HCT116 (cell line): Measurements from ENCODE around the gene PKNOX2. TPM values are rescaled to one million over a fixed set of nuclear protein-coding genes. Genes with fewer than 3 reads are reported as not detected.

Experiments
- ATAC-seq: fragments of 200-7000 bp; cut with Tn5 transposase; 2 replicates; pipeline ENCODE4 v1.9.1; 2020; ENCODE audit warnings: mild to moderate bottlenecking, moderate library complexity
- BruUV-seq: library from RNA; stranded (reverse); fragments of 400-500 nt; replicated peaks from 2 replicates; lab custom pipeline; 2021; lab: Mats Ljungman, UMichigan
- CTCF ChIA-PET: fragments of 300-600 bp; sonication (Branson Sonifier 250); formaldehyde crosslinking; loops from one replicate; lab custom pipeline; 2021; ENCODE audit warnings: antibody characterized with exemption; lab: Charles Lee
- POLR2A ChIA-PET: fragments of 300-600, 350-600 bp; sonication (Branson Sonifier 250); formaldehyde crosslinking; loops from one replicate; lab custom pipeline; 2021; ENCODE audit warnings: antibody characterized with exemption; lab: Charles Lee
- RAD21 ChIA-PET, 2 experiments: fragments of 300-600 bp; sonication (Branson Sonifier 250); formaldehyde crosslinking; loops; one replicate each; lab custom pipeline; 2023; ENCODE audit warnings: low total read pairs in 2 of 2; ENCODE audit not compliant: uncharacterized antibody in 2 of 2, unreplicated experiment in 2 of 2, low non-redundant PET in 1 of 2; lab: Charles Lee
- DNase-seq: peaks from one replicate; pipeline ENCODE4 v3.0.0-alpha.2; 2010; ENCODE audit warnings: low read depth, low spot score
- H2AFZ ChIP-seq: fragments of 200-600 bp; shearing (Covaris generic), sonication (generic); 2 replicates; pipeline ENCODE4 v1.6.1; 2017; ENCODE audit warnings: low read depth, mixed run types, mixed read lengths, antibody characterized with exemption, low read length; ENCODE audit not compliant: poor library complexity, severe bottlenecking
- H3K27ac ChIP-seq: 2 replicates; pipeline ENCODE4 v1.5.1; 2012; ENCODE audit warnings: low read depth, low read length
- H3K27me3 ChIP-seq: fragments of 200-600 bp; sonication (generic); 2 replicates; pipeline ENCODE4 v1.6.1; 2016; ENCODE audit warnings: mixed run types, low read length, mixed read lengths; ENCODE audit not compliant: insufficient read depth
- H3K36me3 ChIP-seq, 2 experiments: fragments of 200-500 bp in 1 of 2; fragments of 200-600 bp in 1 of 2; sonication (Bioruptor generic) in 1 of 2; sonication (generic) in 1 of 2; 2 replicates each; pipeline versions ENCODE4 v1.5.1 to v1.6.1; 2014 to 2016; ENCODE audit warnings: low read length in 2 of 2, inconsistent platforms in 1 of 2, mixed read lengths in 1 of 2, mixed run types in 1 of 2; ENCODE audit not compliant: insufficient read depth in 2 of 2, control insufficient read depth in 1 of 2
- H3K4me1 ChIP-seq, 2 experiments: fragments of 200-600 bp in 1 of 2; sonication (generic) in 1 of 2; 2 replicates each; pipeline versions ENCODE4 v1.5.1 to v1.6.1; 2012 to 2017; ENCODE audit warnings: low read length in 2 of 2, inconsistent platforms in 1 of 2, mild to moderate bottlenecking in 1 of 2, mixed read lengths in 1 of 2, mixed run types in 1 of 2, moderate library complexity in 1 of 2; ENCODE audit not compliant: insufficient read depth in 2 of 2, control insufficient read depth in 1 of 2
- H3K4me2 ChIP-seq: fragments of 200-600 bp; sonication (generic); 2 replicates; pipeline ENCODE4 v1.6.1; 2017; ENCODE audit warnings: mixed run types, low read length, mixed read lengths
- H3K4me3 ChIP-seq, 2 experiments: fragments of 200-600 bp in 1 of 2; sonication (generic) in 1 of 2; replicated peaks in 1 of 2; 2 replicates each; pipeline ENCODE4 v1.5.1; 2011 to 2016; ENCODE audit warnings: low read length in 2 of 2, control low read depth in 1 of 2, low read depth in 1 of 2, mild to moderate bottlenecking in 1 of 2, mixed read lengths in 1 of 2, mixed run types in 1 of 2
- H3K79me2 ChIP-seq: fragments of 200-600 bp; sonication (generic); 2 replicates; pipeline ENCODE4 v1.6.1; 2017; ENCODE audit warnings: mild to moderate bottlenecking, mixed run types, low read length, moderate library complexity, mixed read lengths; ENCODE audit not compliant: insufficient read depth
- H3K9ac ChIP-seq: fragments of 200-600 bp; sonication (generic); 2 replicates; pipeline ENCODE4 v1.6.1; 2016; ENCODE audit warnings: low read length, mixed read lengths
- H3K9me2 ChIP-seq: fragments of 200-600 bp; sonication (generic), shearing (Covaris generic); 2 replicates; pipeline ENCODE4 v1.6.1; 2017; ENCODE audit warnings: mixed run types, mild to moderate bottlenecking, moderate library complexity; ENCODE audit not compliant: insufficient read depth
- H3K9me3 ChIP-seq, 2 experiments: fragments of 200-500 bp in 1 of 2; fragments of 200-600 bp in 1 of 2; sonication (Bioruptor generic) in 1 of 2; sonication (generic) in 1 of 2; 2 replicates each; pipeline ENCODE4 v1.6.1; 2014 to 2017; ENCODE audit warnings: low read length in 2 of 2, mixed read lengths in 2 of 2, inconsistent platforms in 1 of 2, low read depth in 1 of 2, mild to moderate bottlenecking in 1 of 2, mixed run types in 1 of 2, moderate library complexity in 1 of 2; ENCODE audit not compliant: control insufficient read depth in 1 of 2, insufficient read depth in 1 of 2
- H4K20me1 ChIP-seq: fragments of 200-600 bp; sonication (generic), shearing (Covaris generic); 2 replicates; pipeline ENCODE4 v1.6.1; 2017; ENCODE audit warnings: mixed run types, mild to moderate bottlenecking, moderate library complexity; ENCODE audit not compliant: insufficient read depth
- ATF3 ChIP-seq: IDR thresholded peaks from 2 replicates; pipeline ENCODE4 v1.6.1; 2012
- CBX3 ChIP-seq: IDR thresholded peaks from 2 replicates; pipeline ENCODE4 v1.6.1; 2012; ENCODE audit warnings: low read depth
- CTCF ChIP-seq, 3 experiments: fragments of 200-600 bp in 1 of 3; sonication (generic) in 1 of 3; IDR thresholded peaks in 2 of 3; conservative IDR thresholded peaks in 1 of 3; 2 replicates each; pipeline ENCODE4 v1.5.1; 2012 to 2017; ENCODE audit warnings: low read depth in 2 of 3, low read length in 2 of 3, antibody characterized with exemption in 1 of 3, borderline replicate concordance in 1 of 3, control low read depth in 1 of 3, mild to moderate bottlenecking in 1 of 3, mixed read lengths in 1 of 3, mixed run types in 1 of 3, moderate library complexity in 1 of 3; ENCODE audit not compliant: insufficient read depth in 1 of 3
- ELF1 ChIP-seq: IDR thresholded peaks from 2 replicates; pipeline ENCODE4 v1.6.1; 2012; ENCODE audit warnings: low read depth, borderline replicate concordance
- EZH2 ChIP-seq: fragments of 200-600 bp; sonication (generic); IDR thresholded peaks from 2 replicates; pipeline ENCODE4 v1.6.1; 2017; ENCODE audit warnings: antibody characterized with exemption, mixed run types
- JUND ChIP-seq: IDR thresholded peaks from 2 replicates; pipeline ENCODE4 v1.6.1; 2012
- POLR2A ChIP-seq: IDR thresholded peaks from 2 replicates; pipeline ENCODE4 v1.7.0; 2011; ENCODE audit warnings: borderline replicate concordance; ENCODE audit not compliant: insufficient read depth, insufficient read length; ENCODE audit errors: extremely low read depth
- REST ChIP-seq: IDR thresholded peaks from 2 replicates; pipeline ENCODE4 v1.6.1; 2012; ENCODE audit warnings: low read depth
- intact Hi-C: fragments of 100-400 bp; cut with micrococcal nuclease; formaldehyde crosslinking; loops from 2 replicates; pipeline ENCODE4 v1.10.0; 2022
- total RNA-seq: library from RNA; stranded (reverse); gene quantifications from one replicate; pipeline ENCODE4 v1.2.1, GENCODE V29; 2021; ENCODE audit not compliant: unreplicated experiment

The PKNOX2 gene
- total RNA-seq, 1 experiment from 2014 or later, result 0.20 TPM

- Histone ChIP-seq H3K4me2 (no peak overlapping the region), H4K20me1 (no peaks in the 10 kb centered on the region), H3K4me3 (no peak overlapping the region), H3K9ac (no peak overlapping the region)
- TF ChIP-seq ELF1 (no peak), POLR2A (no peak), EZH2 (no peak), CBX3 (no peak), REST (no peak), ATF3 (no peak), JUND (no peak), CTCF (IDR thresholded peaks at IDR 0.05 in 2 of 3, conservative IDR thresholded peaks at IDR 0.05 in 1 of 3; ENCODE audit: borderline replicate concordance in 1 of 3, insufficient read depth in 1 of 3, low read depth in 2 of 3, low read length in 2 of 3) (no peak)
- TF ChIP-seq, all 23 proteins: peak for 0
- peaks cover 18% of the 10 kb centered on the region for H3K27me3 ChIP-seq
- ChIA-PET RAD21 (no interaction called here), CTCF (no interaction called here), POLR2A (no interaction called here)
- DNase-seq (no peak), ATAC-seq (no peak)
- no peaks in the 10 kb centered on the region for H3K36me3 ChIP-seq
- no TSS peak for BruUV-seq
- H2AFZ ChIP-seq, result no peak overlapping the region
- H3K79me2 ChIP-seq, result no peaks in the 10 kb centered on the region
- no peak overlapping the region for H3K27ac ChIP-seq
- no peaks in the 10 kb centered on the region for H3K9me3 ChIP-seq
- H3K4me1 ChIP-seq, result no peaks in the 10 kb centered on the region
- no peaks in the 10 kb centered on the region for H3K9me2 ChIP-seq
- intact Hi-C loops, result no loop called here
Measured at GRCh38 chr11:125242141-125242775, 77.7 kb downstream of the PKNOX2 start.
